ENCODE data around the gene RAB14.

Gene RAB14

DNA sequence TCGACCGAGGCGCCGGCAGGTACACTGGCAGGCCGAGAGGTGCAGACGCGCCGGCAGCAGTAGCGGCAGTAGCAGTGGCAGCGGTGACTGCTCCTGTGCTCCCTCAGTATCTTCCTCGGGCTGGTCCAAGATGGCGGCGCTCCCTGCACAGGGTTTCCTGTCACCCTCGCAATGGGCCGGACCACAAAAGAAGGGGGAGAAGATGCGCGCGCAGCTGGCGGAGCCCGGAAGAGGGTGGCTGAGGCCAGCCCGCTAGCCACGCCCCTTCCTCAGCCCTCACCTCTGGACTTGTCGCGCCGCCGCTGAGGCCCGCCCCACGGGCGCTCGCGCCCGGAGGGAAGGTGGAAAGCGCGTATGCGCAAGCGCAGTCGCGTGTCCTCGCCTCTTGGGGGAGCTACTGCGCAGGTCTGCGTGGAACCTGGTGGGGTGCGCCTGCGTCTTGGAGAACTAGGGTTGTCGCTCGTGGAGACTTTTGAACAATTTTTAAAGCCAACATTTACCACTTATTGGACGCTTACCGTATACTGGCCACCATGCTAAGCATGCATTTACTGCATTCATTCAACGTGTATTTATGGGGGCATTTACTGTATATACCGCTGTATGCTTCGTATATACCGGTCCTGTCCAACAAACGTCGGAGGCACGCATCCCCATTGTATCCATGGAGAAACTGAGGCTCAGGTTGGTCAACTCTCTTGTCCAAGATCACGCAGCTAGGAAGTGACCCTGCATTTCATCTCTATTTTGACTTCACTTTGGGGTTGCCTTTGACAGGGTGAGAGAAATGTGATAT, at the start of gene RAB14:
TSS of gene RAB14 (minus strand) at position 132 of the 796 bp plus-strand sequence. CDS start 8,457 bp downstream, outside the sequence.
- peak; percentile 100 for DNase-seq (ENCODE audit: low spot score)

DNA sequence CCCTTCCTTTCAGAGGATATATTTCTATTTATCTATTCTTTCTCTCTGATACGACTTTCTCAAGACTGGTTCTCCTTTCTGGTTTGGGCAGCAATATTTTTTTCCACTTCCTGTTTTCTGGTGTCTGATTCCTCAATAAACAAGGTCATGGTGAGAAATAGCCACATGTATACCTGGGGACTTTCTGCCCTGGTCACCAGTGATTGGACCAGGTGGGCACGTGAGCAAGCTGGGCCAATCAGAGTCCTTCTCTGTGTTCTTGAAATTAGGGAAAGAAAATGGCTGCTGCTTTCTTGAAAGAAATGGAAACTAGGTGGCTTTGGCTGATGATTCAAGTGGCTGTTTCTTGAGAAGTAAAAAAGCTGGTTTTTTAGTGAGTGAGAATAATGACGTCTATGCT, 47.9 kb upstream of the RAB14 start:
- DNase-seq (ENCODE audit: low spot score): no peak

DNA sequence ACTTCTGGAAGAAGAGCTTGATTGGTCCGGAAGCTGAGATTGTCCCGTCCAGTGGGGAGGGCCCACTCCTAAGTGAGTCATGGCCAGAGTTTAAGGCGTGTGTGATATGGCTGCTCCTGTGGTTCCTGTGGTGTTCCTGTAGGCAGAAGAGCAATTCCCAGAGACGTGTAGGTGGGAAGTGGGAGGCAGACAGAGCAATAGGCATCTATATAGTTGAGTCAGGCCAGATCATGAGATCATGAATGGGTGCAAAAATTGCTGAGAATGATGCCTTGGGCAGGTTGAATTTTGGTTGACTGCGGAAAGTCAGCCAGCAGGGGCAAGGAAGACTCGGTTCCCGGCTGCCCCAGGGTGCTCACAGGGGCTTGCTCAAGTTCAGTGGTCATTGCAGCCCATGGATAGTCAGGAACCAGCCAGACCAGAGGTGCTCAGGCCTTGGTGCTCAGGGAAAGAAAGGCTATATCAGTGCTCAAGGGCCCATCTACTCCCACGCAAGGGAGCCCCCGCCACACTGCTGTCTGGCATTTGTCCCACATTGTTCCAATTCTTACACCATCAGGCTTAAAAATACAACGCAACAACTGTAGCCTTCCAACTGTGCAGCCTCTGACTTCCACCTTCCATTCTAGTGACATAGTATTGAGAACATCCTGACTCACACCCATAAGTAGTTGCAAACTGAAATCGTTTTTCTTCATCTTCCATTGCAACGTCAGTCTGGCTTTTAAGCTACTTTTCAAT, 45.3 kb upstream of the RAB14 start:
- peak; percentile 71 for DNase-seq (ENCODE audit: low spot score)

DNA sequence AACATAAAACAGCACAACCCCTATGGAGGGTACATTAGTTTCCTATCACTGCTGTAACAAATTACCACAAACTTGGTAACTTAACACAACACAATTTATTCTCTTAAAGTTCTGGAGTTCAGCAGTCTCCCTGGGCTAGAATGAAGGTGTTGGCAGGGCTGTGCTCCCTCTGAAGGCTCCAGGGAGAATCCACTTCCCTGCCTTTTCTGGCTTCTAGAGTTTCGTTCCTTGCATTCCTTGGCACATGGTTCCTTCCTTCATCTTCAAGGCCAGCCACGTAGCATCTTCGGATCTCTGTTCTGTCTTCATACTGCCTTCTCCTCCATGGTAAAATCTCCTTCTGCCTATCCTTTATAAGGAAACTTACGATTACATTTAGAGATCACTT, 41.3 kb upstream of the RAB14 start:
- no peak for DNase-seq (ENCODE audit: low spot score)

GRCh38 chr9:121242219-121242958, 40.7 kb upstream of the RAB14 start:
- DNase-seq (ENCODE audit: low spot score): peak; percentile 58

GRCh38 chr9:121240472-121241135, 38.9 kb upstream of the RAB14 start:
- peak; percentile 35 for DNase-seq (ENCODE audit: low spot score)

DNA sequence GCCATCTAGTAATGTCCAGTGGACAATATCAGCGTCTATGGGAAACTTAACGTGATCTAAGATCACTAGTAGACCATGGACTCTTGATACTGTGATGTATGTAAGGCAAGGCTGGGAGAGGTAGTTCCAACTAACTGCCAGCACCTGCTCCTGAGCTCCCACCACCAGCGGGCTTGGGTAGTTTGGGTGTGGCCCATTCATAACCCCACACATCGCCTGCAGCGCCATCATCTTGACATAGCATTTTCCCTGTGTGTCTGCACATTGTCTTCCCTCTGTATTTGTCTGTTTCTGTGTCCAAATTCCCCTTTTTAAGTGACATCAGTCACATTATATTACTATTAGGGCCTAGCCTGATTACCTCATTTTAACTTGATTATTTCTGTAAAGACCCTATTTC, 38.2 kb upstream of the RAB14 start:
- no peak for DNase-seq (ENCODE audit: low spot score)

DNA sequence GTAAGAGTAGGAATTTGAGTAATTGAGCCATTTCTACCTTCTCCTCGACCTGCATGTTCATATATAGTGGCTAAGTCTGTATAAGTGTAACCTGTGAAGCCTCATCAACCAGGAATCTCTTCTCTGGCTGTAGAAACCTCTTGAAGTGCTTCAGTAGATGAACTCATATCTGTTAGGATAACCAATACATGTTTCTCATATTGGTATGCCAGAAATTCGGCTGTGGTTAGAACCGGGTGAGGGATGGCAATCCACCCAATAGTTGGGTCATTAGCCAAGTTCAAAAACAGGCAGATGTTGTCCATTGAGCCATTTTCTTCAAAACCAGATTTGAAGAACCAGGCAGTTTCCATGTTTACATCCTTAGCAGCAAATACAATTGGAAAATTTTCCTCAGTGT, 37.4 kb upstream of the RAB14 start:
- DNase-seq (ENCODE audit: low spot score): peak; percentile 85

DNA sequence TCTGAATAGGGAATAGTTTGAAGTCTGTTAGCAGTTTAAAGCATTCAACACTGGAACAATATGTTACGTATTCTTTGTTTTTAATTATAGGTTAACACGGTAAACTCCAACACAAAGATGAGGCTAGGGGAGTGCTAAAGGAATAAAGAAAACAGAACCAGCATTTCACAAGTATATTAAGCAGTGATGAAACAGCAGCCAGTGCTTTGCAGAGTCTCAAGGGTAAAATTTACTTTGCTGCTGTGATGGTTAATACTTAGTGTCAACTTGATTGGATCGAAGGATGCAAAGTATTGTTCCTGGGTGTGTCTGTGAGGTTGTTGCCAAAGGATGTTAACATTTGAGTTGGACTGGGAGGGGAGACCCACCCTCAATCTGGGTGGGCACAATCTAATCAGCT, 36.2 kb upstream of the RAB14 start:
- no peak for DNase-seq (ENCODE audit: low spot score)

- DNase-seq (ENCODE audit: low spot score): no peak
These were observed 33.8 kb upstream of the RAB14 start for GRCh38 chr9:121235512-121235911.

DNA sequence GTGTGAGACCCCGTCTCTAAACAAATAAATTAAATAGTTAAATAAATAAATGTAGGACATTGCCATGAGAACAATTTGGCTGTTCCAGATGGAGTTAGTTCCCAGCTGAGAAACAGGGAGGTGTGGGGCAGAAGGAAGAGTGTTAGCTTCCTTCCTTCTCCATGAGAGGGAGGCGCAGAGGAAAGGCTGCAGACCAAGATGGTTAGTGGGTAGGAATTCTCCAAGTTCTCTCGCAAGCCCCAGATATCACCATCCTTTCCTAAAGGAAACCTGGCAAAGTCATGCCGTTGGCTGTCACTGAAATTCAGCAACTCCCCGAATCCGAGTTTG, 33.1 kb upstream of the RAB14 start:
- DNase-seq (ENCODE audit: low spot score): no peak

DNA sequence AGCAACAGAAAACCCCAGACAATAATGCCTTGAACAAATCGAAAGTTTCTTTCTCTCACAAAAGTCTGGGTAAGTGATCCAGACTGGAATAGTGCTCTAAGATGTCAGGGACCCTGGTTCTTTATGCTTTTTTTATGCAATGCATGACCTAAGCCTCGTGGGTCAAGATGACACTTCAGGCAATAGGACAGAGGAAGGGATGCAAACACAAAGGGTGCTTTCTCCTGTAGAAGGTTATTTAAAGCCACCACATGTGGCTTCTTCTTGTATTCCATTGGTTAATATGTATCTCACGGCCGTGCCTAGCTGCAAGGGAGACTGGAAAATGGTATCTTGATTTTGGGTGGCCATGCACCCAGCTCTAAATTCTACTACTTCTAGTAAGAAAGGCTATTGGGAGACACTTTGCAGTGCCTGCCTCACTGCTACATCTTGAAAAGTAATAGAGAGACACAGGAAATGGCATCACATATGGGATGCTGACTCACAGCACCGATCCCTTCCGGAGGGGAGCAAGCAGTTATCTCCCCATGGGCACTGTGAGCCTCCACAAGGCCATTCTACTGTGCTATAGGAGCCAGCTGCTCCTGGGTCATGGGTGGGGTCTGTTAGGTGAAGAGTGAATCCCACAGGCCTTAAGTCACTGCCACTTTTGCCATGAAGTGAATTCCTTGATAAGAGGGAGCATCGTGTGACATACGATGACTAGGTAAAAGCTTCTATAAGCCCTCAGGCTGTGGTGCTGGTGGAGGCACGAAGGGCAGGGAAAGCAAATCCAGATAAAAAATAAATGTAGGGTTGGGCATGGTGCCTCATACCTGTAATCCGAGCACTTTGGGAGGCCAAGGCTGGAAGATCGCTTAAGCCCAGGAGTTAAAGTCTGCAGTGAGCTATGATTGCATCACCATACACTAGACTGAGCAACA, 32.5 kb upstream of the RAB14 start:
- DNase-seq (ENCODE audit: low spot score): peak; percentile 56

- DNase-seq (ENCODE audit: low spot score): no peak
These were observed 30.6 kb upstream of the RAB14 start for GRCh38 chr9:121232251-121232650.

- DNase-seq (ENCODE audit: low spot score): no peak
These were observed 28.6 kb upstream of the RAB14 start for GRCh38 chr9:121230256-121230655.

- no peak for DNase-seq (ENCODE audit: low spot score)
These were observed 26.2 kb upstream of the RAB14 start for GRCh38 chr9:121227862-121228261.

- peak; percentile 61 for DNase-seq (ENCODE audit: low spot score)
These were observed 24.5 kb upstream of the RAB14 start for GRCh38 chr9:121226175-121226574.

DNA sequence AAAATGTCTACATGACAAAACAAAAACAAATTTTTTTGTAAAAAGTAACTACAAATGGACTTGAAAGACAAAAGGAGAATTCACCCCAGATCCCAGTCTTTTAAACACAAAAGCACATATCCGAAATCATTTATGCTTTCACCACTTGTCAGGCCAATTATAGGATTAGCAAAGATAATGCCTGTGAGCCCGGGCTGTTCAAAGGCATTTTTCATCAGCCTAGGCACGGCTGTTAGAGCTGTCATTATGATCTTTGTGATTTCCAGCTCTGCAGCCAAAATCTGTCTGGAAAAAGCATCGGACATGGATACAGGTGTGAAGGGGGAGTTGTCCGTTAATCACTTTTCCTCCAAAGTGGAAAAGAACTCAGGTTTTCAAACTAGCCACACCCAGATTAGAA, 23.6 kb upstream of the RAB14 start:
- no peak for DNase-seq (ENCODE audit: low spot score)

DNA sequence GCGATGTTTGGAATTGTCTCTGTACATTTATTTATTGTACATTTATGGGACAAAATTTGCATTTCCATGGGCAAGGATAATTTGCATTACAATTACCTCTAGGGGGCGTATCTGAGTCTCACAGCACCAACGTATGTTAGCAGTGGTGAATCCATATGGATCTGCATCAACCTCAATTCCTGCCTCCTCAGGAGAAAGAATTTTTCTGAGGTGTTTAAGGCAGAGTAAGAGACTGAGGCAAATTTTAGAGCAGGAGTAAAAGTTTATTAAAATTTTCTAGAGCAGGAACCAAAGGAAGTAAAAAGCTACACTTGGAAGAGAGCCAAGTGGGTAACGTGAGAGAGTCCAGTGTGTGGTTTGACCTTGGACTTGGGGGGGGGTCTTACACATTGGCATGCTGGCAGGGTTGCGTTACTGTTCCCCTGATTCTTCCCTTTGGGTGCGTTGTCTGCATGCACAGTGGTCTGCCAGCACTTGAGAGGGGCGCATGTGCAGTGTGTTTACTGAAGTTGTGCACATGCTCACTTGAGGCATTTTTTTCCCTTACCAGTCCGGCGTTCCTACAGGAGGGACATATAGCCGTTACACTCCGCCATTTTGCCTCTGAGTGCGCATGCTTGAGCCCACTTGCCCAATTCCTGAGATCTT, 21.0 kb upstream of the RAB14 start:
- DNase-seq (ENCODE audit: low spot score): no peak

- no peak for DNase-seq (ENCODE audit: low spot score)
These were observed 20.0 kb upstream of the RAB14 start for GRCh38 chr9:121221664-121222055.

- DNase-seq (ENCODE audit: low spot score): no peak
These were observed 19.5 kb upstream of the RAB14 start for GRCh38 chr9:121220996-121221663.
